AG04449 (cell line): ENCODE measurements around the gene GASK1B.

Experiments
- CTCF ChIA-PET: fragments of 350-600 bp; formaldehyde crosslinking; extraction: SDS; loops from one replicate; lab custom pipeline; 2021; ENCODE audit warnings: antibody characterized with exemption; lab: Yijun Ruan, JAX
- POLR2A ChIA-PET: fragments of 400-600, 350-600 bp; formaldehyde crosslinking; extraction: SDS; loops from one replicate; lab custom pipeline; 2020; ENCODE audit warnings: antibody characterized with exemption, inconsistent platforms; lab: Yijun Ruan, JAX
- DNase-seq: peaks from one replicate; pipeline ENCODE4 v3.0.0-alpha.2; 2010; ENCODE audit warnings: low read depth, low spot score
- H3K4me3 ChIP-seq: 2 replicates; pipeline ENCODE4 v1.5.1; 2011; ENCODE audit warnings: low read depth, mild to moderate bottlenecking, control low read depth, low read length
- TF ChIP-seq, protein P1 (sequence below): IDR thresholded peaks from one replicate; pipeline ENCODE4 v1.5.1; 2011; ENCODE audit warnings: mild to moderate bottlenecking, moderate library complexity, low read length, control low read depth, inconsistent platforms; ENCODE audit not compliant: insufficient read depth; ENCODE audit errors: missing control alignments

The GASK1B gene

DNA sequence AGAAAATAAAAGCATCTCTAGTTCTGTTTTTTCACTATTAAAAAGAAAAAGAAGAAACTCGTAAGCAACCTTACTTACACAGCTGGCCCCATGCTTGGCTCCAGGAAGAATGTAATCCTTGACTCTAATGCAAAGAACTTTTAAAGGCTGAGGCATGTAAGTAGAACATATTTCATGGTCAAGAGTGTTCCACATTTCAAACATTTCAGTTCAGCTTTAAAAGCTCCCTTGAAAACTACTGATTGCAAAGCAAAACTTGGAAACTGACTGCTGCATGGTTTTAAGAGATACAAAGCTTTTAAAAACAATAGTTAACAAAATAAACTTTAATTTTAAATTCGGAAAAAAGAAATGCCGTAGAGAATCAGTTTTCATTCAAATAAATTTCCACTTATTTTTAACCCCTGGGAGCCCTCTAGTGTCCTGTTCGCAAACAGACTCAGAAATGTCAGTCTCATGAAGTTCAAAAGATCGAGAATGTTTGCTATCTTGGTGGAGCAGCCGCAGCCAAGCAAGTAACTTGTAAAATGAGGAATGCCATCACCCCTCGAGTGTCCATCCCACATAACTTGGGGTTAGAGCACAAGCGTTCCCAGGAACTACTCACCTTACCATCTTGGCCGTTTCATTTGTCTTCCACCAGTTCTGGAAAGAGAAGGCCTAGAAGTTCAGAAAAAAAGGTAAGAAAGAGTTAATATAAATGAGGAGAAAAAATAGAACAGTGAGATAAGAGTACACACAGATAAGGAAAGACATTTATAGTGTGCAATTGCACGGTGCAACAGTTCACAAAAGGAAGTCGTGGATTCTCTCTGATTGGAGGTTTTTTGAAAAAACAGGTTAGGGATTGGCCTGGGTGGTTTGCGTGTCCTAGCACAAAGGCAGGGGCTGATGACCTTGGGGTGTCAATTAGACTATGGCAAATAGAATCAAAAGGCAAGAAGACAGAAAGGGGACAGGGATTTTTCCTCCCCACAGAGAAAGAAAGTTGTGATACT lies at the start of gene GASK1B:
GASK1B (minus strand) TSS at position 765 of the 998 bp plus-strand sequence. CDS start 1,650 bp downstream, outside the sequence.
- H3K4me3 ChIP-seq, result peak within 1 kb of the TSS; percentile 42
- no peak for DNase-seq
- ChIA-PET POLR2A (no interaction called here), CTCF (interaction anchor here (0.6 to 3.6 kb wide), 40 partner anchors 10 to 1697 kb away, joined by 3 to 45 read pairs (median 4); no protein-coding TSS in a partner anchor)
- TF ChIP-seq, protein P1, sequence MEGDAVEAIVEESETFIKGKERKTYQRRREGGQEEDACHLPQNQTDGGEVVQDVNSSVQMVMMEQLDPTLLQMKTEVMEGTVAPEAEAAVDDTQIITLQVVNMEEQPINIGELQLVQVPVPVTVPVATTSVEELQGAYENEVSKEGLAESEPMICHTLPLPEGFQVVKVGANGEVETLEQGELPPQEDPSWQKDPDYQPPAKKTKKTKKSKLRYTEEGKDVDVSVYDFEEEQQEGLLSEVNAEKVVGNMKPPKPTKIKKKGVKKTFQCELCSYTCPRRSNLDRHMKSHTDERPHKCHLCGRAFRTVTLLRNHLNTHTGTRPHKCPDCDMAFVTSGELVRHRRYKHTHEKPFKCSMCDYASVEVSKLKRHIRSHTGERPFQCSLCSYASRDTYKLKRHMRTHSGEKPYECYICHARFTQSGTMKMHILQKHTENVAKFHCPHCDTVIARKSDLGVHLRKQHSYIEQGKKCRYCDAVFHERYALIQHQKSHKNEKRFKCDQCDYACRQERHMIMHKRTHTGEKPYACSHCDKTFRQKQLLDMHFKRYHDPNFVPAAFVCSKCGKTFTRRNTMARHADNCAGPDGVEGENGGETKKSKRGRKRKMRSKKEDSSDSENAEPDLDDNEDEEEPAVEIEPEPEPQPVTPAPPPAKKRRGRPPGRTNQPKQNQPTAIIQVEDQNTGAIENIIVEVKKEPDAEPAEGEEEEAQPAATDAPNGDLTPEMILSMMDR, result peak; percentile 48

DNA sequence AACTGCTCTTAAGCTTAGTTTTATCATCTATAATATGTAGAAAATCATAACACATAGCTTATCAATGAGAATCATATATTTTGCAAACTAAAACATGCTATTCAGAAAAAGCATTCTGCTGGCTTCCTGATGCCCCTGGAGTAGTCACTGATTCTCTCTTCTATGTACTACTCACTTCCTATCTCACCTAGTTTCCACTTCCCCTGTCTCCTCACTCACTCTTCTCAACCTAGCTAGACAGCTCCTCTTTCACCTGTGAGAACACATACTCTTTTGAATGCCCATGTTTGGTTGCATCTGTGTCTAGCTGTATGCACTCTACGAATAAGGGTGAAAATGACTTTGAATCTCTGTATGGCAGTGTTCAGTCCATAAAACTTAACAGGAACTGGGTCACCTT lies 46.8 kb upstream of the GASK1B start:
- POLR2A ChIA-PET, result no interaction called here
- CTCF ChIA-PET, result no interaction called here
- TF ChIP-seq, protein P1, result no peak
- no peak overlapping the region for H3K4me3 ChIP-seq
- DNase-seq, result no peak

DNA sequence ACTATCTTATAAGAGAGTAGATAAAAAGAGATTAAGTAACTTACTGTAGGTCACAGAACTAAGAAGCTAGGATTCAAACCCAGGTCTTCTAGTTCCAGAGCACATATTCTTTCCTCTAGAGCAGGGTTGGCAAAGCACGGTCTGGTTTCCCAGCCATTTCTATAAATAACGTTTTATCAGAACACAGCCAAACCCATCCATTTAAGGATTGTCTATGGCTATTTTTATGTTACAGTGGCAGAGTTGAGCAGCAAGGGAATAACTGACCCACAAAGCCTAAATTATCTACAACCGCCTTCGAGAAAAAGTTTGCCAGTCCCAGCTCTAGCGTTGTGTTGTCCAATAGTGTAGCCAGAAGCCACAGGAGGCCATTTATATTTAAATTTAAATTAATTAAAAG lies 44.9 kb upstream of the GASK1B start:
- CTCF ChIA-PET, result no interaction called here
- POLR2A ChIA-PET, result no interaction called here

DNA sequence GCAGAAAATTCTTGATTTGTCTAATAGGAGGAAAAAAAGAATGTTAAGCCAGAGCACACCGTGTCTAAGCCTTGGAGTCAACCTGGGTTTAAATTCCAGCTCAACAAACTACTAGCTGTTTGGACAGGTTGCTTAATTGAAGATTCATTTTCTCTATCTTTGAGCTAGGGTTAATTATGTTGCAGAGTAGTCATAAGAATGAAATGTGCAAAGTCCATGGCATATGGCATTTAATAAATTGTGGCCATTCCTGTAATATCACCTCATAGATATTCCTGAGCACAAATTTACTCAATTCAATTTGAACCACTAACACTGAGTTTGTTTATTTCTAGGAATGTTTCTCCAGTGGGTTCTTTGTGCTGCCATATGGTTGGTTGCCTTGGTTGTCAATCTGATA lies 42.0 kb upstream of the GASK1B start:
- ChIA-PET CTCF (no interaction called here), POLR2A (no interaction called here)
- no peak overlapping the region for H3K4me3 ChIP-seq
- no peak for DNase-seq
- TF ChIP-seq, protein P1, result no peak

More for the DNA sequence above, 44.9 kb upstream of the GASK1B start:
- no peak overlapping the region for H3K4me3 ChIP-seq
- no peak for DNase-seq
- TF ChIP-seq, protein P1, result no peak

DNA sequence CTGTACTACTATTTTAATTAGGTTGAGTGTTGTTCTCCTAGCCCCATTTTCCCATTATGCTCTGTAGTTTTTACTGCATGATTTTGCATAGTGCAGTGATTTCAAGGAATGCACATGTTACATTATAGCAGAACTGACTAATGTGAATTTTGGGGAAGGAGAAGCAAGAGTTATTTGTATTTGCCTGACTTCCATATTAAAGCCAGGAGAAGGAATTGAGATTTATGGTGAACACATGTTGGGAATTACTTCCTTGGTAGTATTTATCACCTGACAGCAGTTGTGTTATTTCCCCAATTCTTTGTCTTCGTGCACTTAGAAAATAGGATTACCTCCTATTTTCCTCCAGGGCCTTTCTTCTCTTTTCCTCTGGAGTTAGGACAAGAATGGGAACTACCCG lies 40.6 kb upstream of the GASK1B start:
- POLR2A ChIA-PET, result no interaction called here
- CTCF ChIA-PET, result no interaction called here
- H3K4me3 ChIP-seq, result no peak overlapping the region
- no peak for DNase-seq
- TF ChIP-seq, protein P1, result no peak

DNA sequence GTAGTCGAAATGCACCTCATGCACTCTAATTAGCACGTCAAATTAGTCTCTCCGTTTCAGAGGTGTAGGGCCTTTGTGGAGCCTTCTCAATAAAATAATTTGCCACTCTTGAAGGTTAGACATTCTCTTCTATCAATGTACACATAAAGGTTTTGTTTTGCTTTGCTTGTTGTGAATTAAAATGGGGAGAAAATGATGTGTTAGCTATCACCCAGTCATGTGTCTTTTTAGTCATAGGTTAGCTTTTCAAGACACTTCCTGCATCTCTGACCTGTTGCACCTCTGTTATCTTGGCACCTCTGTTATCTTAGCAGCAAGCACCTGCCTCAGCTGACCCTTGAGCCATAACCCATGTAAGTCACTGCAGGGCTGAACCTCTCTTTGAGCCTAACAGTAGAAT lies 38.4 kb upstream of the GASK1B start:
- POLR2A ChIA-PET, result no interaction called here
- no peak overlapping the region for H3K4me3 ChIP-seq

More for the DNA sequence above, 38.4 kb upstream of the GASK1B start:
- CTCF ChIA-PET, result interaction anchor here (1.3 to 5.5 kb wide), 2 partner anchors 19 to 44 kb away, joined by 4 to 24 read pairs; no protein-coding TSS in a partner anchor
- no peak for DNase-seq
- TF ChIP-seq, protein P1, result no peak
